Activated naive CD8-positive, alpha-beta T cell treated with anti-CD3 and anti-CD28 coated beads, Interleukin-2, amount 50 U/mL, for 24 hours (primary cell): ENCODE results near the gene PNPLA7.

Source experiments
- ATAC-seq: fragments of 150-1000 bp; cut with Tn5 transposase; one replicate; pipeline ENCODE4 v1.10.0; 2021
- DNase-seq: peaks from one replicate; pipeline ENCODE4 v3.0.0; 2021
- H3K27ac Mint-ChIP-seq: one replicate; pipeline ENCODE4 v1.8.0; 2021; ENCODE audit warnings: mild to moderate bottlenecking, mixed read lengths
- H3K27me3 Mint-ChIP-seq: one replicate; pipeline ENCODE4 v1.8.0; 2021; ENCODE audit warnings: mixed read lengths
- H3K36me3 Mint-ChIP-seq: one replicate; pipeline ENCODE4 v1.8.0; 2021; ENCODE audit warnings: low read depth, mixed read lengths
- H3K4me1 Mint-ChIP-seq: one replicate; pipeline ENCODE4 v1.8.0; 2021; ENCODE audit warnings: mixed read lengths
- H3K4me3 Mint-ChIP-seq: one replicate; pipeline ENCODE4 v1.8.0; 2021; ENCODE audit warnings: mild to moderate bottlenecking, moderate library complexity, mixed read lengths
- H3K9me3 Mint-ChIP-seq: one replicate; pipeline ENCODE4 v1.8.0; 2021; ENCODE audit warnings: mixed read lengths

Gene PNPLA7

GRCh38 chr9:137465720-137466388, 84.3 kb downstream of the PNPLA7 start:
- no peaks in the 10 kb centered on the region for H3K36me3 Mint-ChIP-seq

GRCh38 chr9:137465000-137465719, 85.0 kb downstream of the PNPLA7 start:
- H3K36me3 Mint-ChIP-seq, result no peaks in the 10 kb centered on the region
- DNase-seq (no peak), ATAC-seq (no peak)
- peaks cover 23% of the 10 kb centered on the region for H3K4me1 Mint-ChIP-seq
- H3K27me3 Mint-ChIP-seq, result peaks cover 7% of the 10 kb centered on the region
- H3K4me3 Mint-ChIP-seq, result no peak overlapping the region
- no peak overlapping the region for H3K27ac Mint-ChIP-seq
- H3K9me3 Mint-ChIP-seq, result no peaks in the 10 kb centered on the region

More at GRCh38 chr9:137465720-137466388, 84.3 kb downstream of the PNPLA7 start:
- H3K4me3 Mint-ChIP-seq, result no peak overlapping the region
- ATAC-seq (no peak), DNase-seq (no peak)
- no peak overlapping the region for H3K27ac Mint-ChIP-seq
- H3K27me3 Mint-ChIP-seq, result peaks cover 9% of the 10 kb centered on the region
- H3K4me1 Mint-ChIP-seq, result peaks cover 22% of the 10 kb centered on the region
- H3K9me3 Mint-ChIP-seq, result no peaks in the 10 kb centered on the region

- peaks cover 25% of the 10 kb centered on the region for H3K4me1 Mint-ChIP-seq
- no peak overlapping the region for H3K4me3 Mint-ChIP-seq
- ATAC-seq, result no peak
- H3K36me3 Mint-ChIP-seq, result no peaks in the 10 kb centered on the region
- no peak for DNase-seq
- peaks cover 4% of the 10 kb centered on the region for H3K27me3 Mint-ChIP-seq
- H3K9me3 Mint-ChIP-seq, result no peaks in the 10 kb centered on the region
- H3K27ac Mint-ChIP-seq, result no peak overlapping the region
These were observed 85.8 kb downstream of the PNPLA7 start for GRCh38 chr9:137464291-137464999.

- H3K9me3 Mint-ChIP-seq, result no peaks in the 10 kb centered on the region
- H3K4me3 Mint-ChIP-seq, result no peak overlapping the region
- H3K36me3 Mint-ChIP-seq, result no peaks in the 10 kb centered on the region
- H3K27me3 Mint-ChIP-seq, result no peaks in the 10 kb centered on the region
- H3K27ac Mint-ChIP-seq, result no peak overlapping the region
- no peak for ATAC-seq
- H3K4me1 Mint-ChIP-seq, result peaks cover 25% of the 10 kb centered on the region
- no peak for DNase-seq
These were observed 86.3 kb downstream of the PNPLA7 start for GRCh38 chr9:137463931-137464290.

- H3K27ac Mint-ChIP-seq, result peak overlapping the region; percentile 64
- H3K27me3 Mint-ChIP-seq, result no peaks in the 10 kb centered on the region
- H3K9me3 Mint-ChIP-seq, result no peaks in the 10 kb centered on the region
- DNase-seq, result no peak
- H3K36me3 Mint-ChIP-seq, result no peaks in the 10 kb centered on the region
- H3K4me3 Mint-ChIP-seq, result peak overlapping the region; percentile 57
- H3K4me1 Mint-ChIP-seq, result peaks cover 25% of the 10 kb centered on the region
- no peak for ATAC-seq
These were observed 86.9 kb downstream of the PNPLA7 start for GRCh38 chr9:137462986-137463930.

- Mint-ChIP-seq H3K9me3 (no peaks in the 10 kb centered on the region), H3K27ac (peak overlapping the region; percentile 90), H3K4me3 (peak overlapping the region; percentile 81), H3K4me1 (peaks cover 25% of the 10 kb centered on the region), H3K27me3 (no peaks in the 10 kb centered on the region), H3K36me3 (no peaks in the 10 kb centered on the region)
- DNase-seq, result no peak
- no peak for ATAC-seq
These were observed 87.7 kb downstream of the PNPLA7 start for GRCh38 chr9:137462396-137462985.

GRCh38 chr9:137461663-137462395, 88.4 kb downstream of the PNPLA7 start:
- Mint-ChIP-seq H3K27ac (peak overlapping the region; percentile 90), H3K4me1 (peaks cover 28% of the 10 kb centered on the region), H3K4me3 (peak overlapping the region; percentile 81), H3K27me3 (no peaks in the 10 kb centered on the region), H3K36me3 (no peaks in the 10 kb centered on the region), H3K9me3 (no peaks in the 10 kb centered on the region)
- ATAC-seq (peak; percentile 86), DNase-seq (peak; percentile 93)

- ATAC-seq, result no peak
- peaks cover 30% of the 10 kb centered on the region for H3K4me1 Mint-ChIP-seq
- no peak overlapping the region for H3K27ac Mint-ChIP-seq
- H3K9me3 Mint-ChIP-seq, result no peaks in the 10 kb centered on the region
- peaks cover under 1% of the 10 kb centered on the region for H3K36me3 Mint-ChIP-seq
- peak overlapping the region; percentile 81 for H3K4me3 Mint-ChIP-seq
- no peaks in the 10 kb centered on the region for H3K27me3 Mint-ChIP-seq
- no peak for DNase-seq
These were observed 88.9 kb downstream of the PNPLA7 start for GRCh38 chr9:137461316-137461662.

GRCh38 chr9:137460363-137461315, 89.6 kb downstream of the PNPLA7 start:
- ATAC-seq (no peak), DNase-seq (no peak)
- peak overlapping the region; percentile 50 for H3K4me3 Mint-ChIP-seq
- H3K36me3 Mint-ChIP-seq, result peaks cover 5% of the 10 kb centered on the region
- no peak overlapping the region for H3K27ac Mint-ChIP-seq
- H3K4me1 Mint-ChIP-seq, result peaks cover 34% of the 10 kb centered on the region
- H3K9me3 Mint-ChIP-seq, result no peaks in the 10 kb centered on the region
- H3K27me3 Mint-ChIP-seq, result no peaks in the 10 kb centered on the region

- peaks cover 7% of the 10 kb centered on the region for H3K36me3 Mint-ChIP-seq
- H3K4me3 Mint-ChIP-seq, result peak overlapping the region; percentile 33
- ATAC-seq, result no peak
- peaks cover 38% of the 10 kb centered on the region for H3K4me1 Mint-ChIP-seq
- no peaks in the 10 kb centered on the region for H3K27me3 Mint-ChIP-seq
- DNase-seq, result no peak
- no peaks in the 10 kb centered on the region for H3K9me3 Mint-ChIP-seq
- H3K27ac Mint-ChIP-seq, result peak overlapping the region; percentile 30
These were observed 90.4 kb downstream of the PNPLA7 start for GRCh38 chr9:137459601-137460362.

- no peaks in the 10 kb centered on the region for H3K9me3 Mint-ChIP-seq
- H3K27ac Mint-ChIP-seq, result peak within 1 kb of the TSS; percentile 30
These were observed 91.0 kb downstream of the PNPLA7 start, which contains the start of gene NSMF for GRCh38 chr9:137459152-137459600. TSS of gene NSMF (minus strand) at chr9:137459334. CDS start at chr9:137459102, 232 bp downstream.

More at GRCh38 chr9:137459152-137459600, 91.0 kb downstream of the PNPLA7 start, which contains the start of gene NSMF:
- Mint-ChIP-seq H3K36me3 (peaks cover 10% of the 10 kb centered on the region), H3K4me3 (peak within 1 kb of the TSS; percentile 40), H3K27me3 (no peaks in the 10 kb centered on the region), H3K4me1 (peaks cover 43% of the 10 kb centered on the region)
- ATAC-seq, result peak; percentile 58
- DNase-seq, result peak; percentile 97
